GM13977 (cell line): ENCODE measurements around the gene ANKRD44.

Source experiments
- DNase-seq: peaks from one replicate; pipeline ENCODE4 v3.0.0; 2012; ENCODE audit warnings: low spot score
- CTCF ChIP-seq: IDR thresholded peaks from 2 replicates; pipeline ENCODE4 v1.5.1; 2012; ENCODE audit warnings: mild to moderate bottlenecking, control low read depth; ENCODE audit not compliant: insufficient read depth; ENCODE audit errors: extremely low read depth, missing control alignments
- in situ Hi-C: fragments of 300-500 bp; cut with MboI; formaldehyde crosslinking; loops from one replicate; pipeline ENCODE4 v1.12.0; 2022; ENCODE audit warnings: low sequenced_read_pairs, low pct_unique_long_range_greater_than_20kb, mixed read lengths, inconsistent platforms; ENCODE audit not compliant: unreplicated experiment

ANKRD44 gene

DNA sequence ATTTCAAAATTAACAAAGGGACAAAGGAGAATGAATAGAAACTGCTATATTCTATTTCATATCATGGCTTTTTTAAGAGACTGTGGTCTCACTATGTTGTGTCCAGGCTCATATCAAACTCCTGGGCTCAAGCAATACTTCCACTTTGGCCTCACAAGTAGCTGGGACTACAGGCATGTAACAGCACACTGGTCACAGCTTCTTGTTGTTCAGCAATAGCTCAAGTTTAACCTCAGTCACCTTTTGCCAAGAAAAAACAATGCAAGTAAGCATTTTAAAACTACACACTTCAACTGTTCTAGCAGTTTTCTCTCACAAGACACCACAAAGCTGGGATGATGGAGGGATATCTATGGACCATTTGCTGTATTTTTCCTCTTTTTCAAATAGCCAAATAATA, 77.1 kb downstream of the ANKRD44 start:
- DNase-seq = no peak
- TF ChIP-seq CTCF = no peak
- in situ Hi-C loops = no loop called here

DNA sequence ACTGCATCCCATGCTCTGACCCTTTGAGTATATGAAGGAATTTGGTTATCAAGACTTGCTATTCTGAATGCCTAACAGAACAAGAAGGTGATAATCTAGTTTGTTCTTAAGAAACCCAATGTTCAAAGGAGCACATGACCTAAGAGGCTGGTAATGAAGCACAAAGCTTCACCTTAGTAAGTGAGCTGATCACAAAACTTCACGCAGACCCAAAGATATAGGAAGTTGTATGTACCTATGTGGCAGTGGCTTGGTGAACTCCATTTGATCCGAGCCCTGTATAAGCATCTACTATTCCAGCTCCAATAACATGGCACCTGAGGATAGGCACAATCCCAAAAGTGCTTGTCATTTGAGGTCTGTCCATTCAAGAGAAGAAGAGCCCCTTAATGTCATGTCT, 78.6 kb downstream of the ANKRD44 start:
- DNase-seq = no peak
- TF ChIP-seq CTCF = no peak
- in situ Hi-C loops = no loop called here

DNA sequence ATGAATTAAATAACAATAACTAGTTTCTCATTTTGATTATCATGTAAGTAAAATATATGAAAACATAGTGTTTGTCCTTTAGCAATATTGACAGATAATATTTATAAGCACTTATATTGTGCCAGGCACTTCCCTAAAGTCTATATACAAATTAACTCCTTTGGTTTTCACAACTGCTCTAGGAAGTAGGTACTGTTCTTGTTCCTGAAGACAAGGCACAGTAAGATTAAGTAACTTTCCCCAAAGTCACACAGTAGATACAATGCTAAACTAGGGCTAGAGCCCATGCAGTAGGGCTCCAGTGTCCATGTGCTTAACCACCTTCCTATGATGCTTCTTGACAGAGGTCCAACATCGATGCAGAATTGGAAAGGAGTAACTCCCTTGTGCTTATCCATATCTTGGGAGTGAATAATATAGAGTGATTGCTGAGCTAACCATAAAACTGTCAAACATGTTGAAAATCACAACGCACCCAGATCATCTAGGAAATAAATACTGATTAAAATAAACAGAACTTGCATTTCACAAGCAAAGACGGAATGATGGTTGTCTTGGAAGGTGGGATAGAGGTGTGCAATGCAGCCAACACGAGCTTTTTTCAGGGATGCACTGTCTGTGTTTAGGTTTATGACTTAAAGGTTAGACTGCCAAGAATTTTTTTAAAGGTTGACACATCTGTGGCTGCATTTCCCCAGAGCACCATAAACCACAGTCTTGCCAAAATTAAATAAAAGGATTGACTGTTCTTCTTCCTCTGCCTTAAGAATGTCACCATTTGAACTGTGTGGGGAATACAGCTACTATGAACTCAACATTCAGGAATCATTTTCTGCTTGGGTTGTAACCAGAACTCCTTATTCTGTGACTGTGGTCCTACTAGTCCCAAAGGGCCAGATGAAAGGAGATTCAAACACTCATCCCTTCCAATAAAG, 80.8 kb downstream of the ANKRD44 start:
- no peak for DNase-seq
- in situ Hi-C loops = no loop called here
- TF ChIP-seq CTCF = no peak

- no peak for DNase-seq
- TF ChIP-seq CTCF = no peak
- in situ Hi-C loops = no loop called here
Observed at GRCh38 chr2:197223451-197223850, 87.1 kb downstream of the ANKRD44 start.

- no peak for DNase-seq
- TF ChIP-seq CTCF = no peak
- in situ Hi-C loops = no loop called here
Observed at GRCh38 chr2:197219636-197220035, 90.9 kb downstream of the ANKRD44 start.

DNA sequence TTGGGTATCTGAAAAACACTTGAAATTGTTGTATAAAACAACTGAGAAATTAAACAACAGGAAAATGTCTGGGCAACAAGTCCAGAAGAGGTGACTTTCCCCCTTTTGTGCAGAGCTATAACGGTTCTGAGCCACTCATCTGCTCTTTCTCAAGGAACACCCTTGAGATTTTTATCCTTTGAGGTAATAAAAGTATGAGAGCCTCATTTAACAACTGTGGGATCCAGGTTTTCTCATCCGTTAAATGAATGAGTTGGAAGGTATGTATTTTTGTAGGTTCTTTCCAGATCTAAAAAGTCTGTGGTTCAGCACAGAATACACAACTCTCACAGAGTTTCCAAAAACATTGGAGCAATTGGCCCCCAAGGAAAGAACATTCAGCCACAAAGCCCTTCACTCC, 93.0 kb downstream of the ANKRD44 start:
- in situ Hi-C loops = no loop called here
- no peak for DNase-seq
- TF ChIP-seq CTCF = no peak
